Measurements from ENCODE around the gene FREM1. TPM values are rescaled to one million over a fixed set of nuclear protein-coding genes. Genes with fewer than 3 reads are reported as not detected.

FREM1 gene
- total and polyA plus RNA-seq, 10 of the 15 experiments (the other 5 are each of a cell fraction or from before 2014, with no cell fraction given), result 0.01 to 0.16 (median 0.08) TPM; not detected in 7

GRCh38 chr9:14870090-14870489 is 40.1 kb downstream of the FREM1 start:
- Histone ChIP-seq H3K4me3 (no peak overlapping the region), H3K4me2 (ENCODE audit: control insufficient read depth, insufficient read depth) (no peak overlapping the region), H3K79me2 (ENCODE audit: control insufficient read depth, insufficient read depth, low read length) (no peaks in the 10 kb centered on the region), H3K27ac (ENCODE audit: control insufficient read depth, insufficient read depth) (no peak overlapping the region), H3K9ac (ENCODE audit: control insufficient read depth, insufficient read depth, low read length) (no peak overlapping the region), H3K27me3 (replicated peaks in 1 of 2; ENCODE audit: control insufficient read depth in 2 of 2, insufficient read depth in 2 of 2, low read length in 1 of 2) (no peaks in the 10 kb centered on the region), H3K36me3 (ENCODE audit: control insufficient read depth in 2 of 2, insufficient read depth in 2 of 2, low read length in 1 of 2) (no peaks in the 10 kb centered on the region), H4K20me1 (ENCODE audit: control insufficient read depth, insufficient read depth) (no peaks in the 10 kb centered on the region), H2AFZ (ENCODE audit: control insufficient read depth, low read depth, low read length) (no peak overlapping the region), H3K9me3 (replicated peaks; ENCODE audit: control insufficient read depth, insufficient read depth, low read length) (no peaks in the 10 kb centered on the region), H3K4me1 (ENCODE audit: control insufficient read depth, insufficient read depth, low read length) (no peaks in the 10 kb centered on the region)
- in situ Hi-C loops (cut with MboI), result no loop called here
- FAIRE-seq (no peak), DNase-seq (ENCODE audit: low read depth, low spot score) (no peak), ATAC-seq (no peak)
- no TSS peak for BruUV-seq (replicated peaks)
- CTCF ChIA-PET, result interaction anchor here (1.6 kb wide), 1 partner anchor 19 kb away, joined by 5 read pairs; no protein-coding TSS in a partner anchor
- SMC1A ChIA-PET (ENCODE audit: uncharacterized antibody, unreplicated experiment), result no interaction called here
- TF ChIP-seq ATF7 (IDR thresholded peaks at IDR 0.05; ENCODE audit: low read depth) (no peak), IKZF2 (IDR thresholded peaks at IDR 0.05) (no peak), BRCA1 (IDR thresholded peaks at IDR 0.05; ENCODE audit: low read depth, low read length) (no peak), BACH1 (IDR thresholded peaks at IDR 0.05; ENCODE audit: borderline replicate concordance) (no peak), JUNB (IDR thresholded peaks at IDR 0.05) (no peak)
- intact Hi-C loops (cut with micrococcal nuclease; ENCODE audit: unreplicated experiment), result no loop called here
- POLR2A ChIA-PET, result no interaction called here
- RAD21 ChIA-PET (ENCODE audit: unreplicated experiment), result no interaction called here

GRCh38 chr9:14869671-14870070 is 40.6 kb downstream of the FREM1 start:
- SMC1A ChIA-PET (ENCODE audit: uncharacterized antibody, unreplicated experiment), result no interaction called here
- no peak overlapping the region for H2AFZ ChIP-seq (ENCODE audit: control insufficient read depth, low read depth, low read length)
- no peaks in the 10 kb centered on the region for H3K27me3 ChIP-seq (replicated peaks in 1 of 2; ENCODE audit: control insufficient read depth in 2 of 2, insufficient read depth in 2 of 2, low read length in 1 of 2)
- H3K79me2 ChIP-seq (ENCODE audit: control insufficient read depth, insufficient read depth, low read length), result no peaks in the 10 kb centered on the region
- RAD21 ChIA-PET (ENCODE audit: unreplicated experiment), result no interaction called here
- H3K9ac ChIP-seq (ENCODE audit: control insufficient read depth, insufficient read depth, low read length), result no peak overlapping the region
- no peak overlapping the region for H3K4me2 ChIP-seq (ENCODE audit: control insufficient read depth, insufficient read depth)
- no peak overlapping the region for H3K27ac ChIP-seq (ENCODE audit: control insufficient read depth, insufficient read depth)
- H3K4me3 ChIP-seq, result no peak overlapping the region
- H3K9me3 ChIP-seq (replicated peaks; ENCODE audit: control insufficient read depth, insufficient read depth, low read length), result no peaks in the 10 kb centered on the region
- no TSS peak for BruUV-seq (replicated peaks)
- DNase-seq (ENCODE audit: low read depth, low spot score), result no peak
- no peaks in the 10 kb centered on the region for H3K4me1 ChIP-seq (ENCODE audit: control insufficient read depth, insufficient read depth, low read length)
- no peaks in the 10 kb centered on the region for H3K36me3 ChIP-seq (ENCODE audit: control insufficient read depth in 2 of 2, insufficient read depth in 2 of 2, low read length in 1 of 2)
- no peak for ATAC-seq
- intact Hi-C loops (cut with micrococcal nuclease; ENCODE audit: unreplicated experiment), result no loop called here
- 16% methylated on average over 3 of the region's 3 CpGs for WGBS (ENCODE audit: insufficient coverage, insufficient replicate concordance, low lambda C conversion rate, missing lambda C conversion rate)
- no peaks in the 10 kb centered on the region for H4K20me1 ChIP-seq (ENCODE audit: control insufficient read depth, insufficient read depth)
- no peak for FAIRE-seq
- POLR2A ChIA-PET, result no interaction called here
- CTCF ChIA-PET, result interaction anchor here (1.6 kb wide), 1 partner anchor 18 kb away, joined by 5 read pairs; no protein-coding TSS in a partner anchor
- in situ Hi-C loops (cut with MboI), result no loop called here
- no peak for TF ChIP-seq SMARCA5 (IDR thresholded peaks at IDR 0.05)
- TF ChIP-seq PBX3 (IDR thresholded peaks at IDR 0.05; ENCODE audit: insufficient replicate concordance, low read depth, low read length), result no peak
- no peak for TF ChIP-seq ZNF217 (IDR thresholded peaks at IDR 0.05)
- no peak for TF ChIP-seq BACH1 (IDR thresholded peaks at IDR 0.05; ENCODE audit: borderline replicate concordance)
- no peak for TF ChIP-seq STAT3 (IDR thresholded peaks at IDR 0.05; ENCODE audit: low read depth, low read length)
- TF ChIP-seq MEF2B (IDR thresholded peaks at IDR 0.05; ENCODE audit: partially characterized antibody, poor library complexity, severe bottlenecking), result no peak
- no peak for TF ChIP-seq NBN (IDR thresholded peaks at IDR 0.05)
- no peak for TF ChIP-seq RCOR1 (conservative IDR thresholded peaks at IDR 0.05; ENCODE audit: low read depth, low read length)
- TF ChIP-seq SIX5 (IDR thresholded peaks at IDR 0.05; ENCODE audit: low read depth, low read length, severe bottlenecking), result no peak
- no peak for TF ChIP-seq ATF2 (IDR thresholded peaks at IDR 0.05; ENCODE audit: low read length)
- no peak for TF ChIP-seq ATF3 (IDR thresholded peaks at IDR 0.05; ENCODE audit: borderline replicate concordance, extremely low read depth, low read depth, low read length)
